GM15510 (cell line): Measurements from ENCODE around the gene TCIRG1.

Experiments used
- POLR2A ChIP-seq: IDR thresholded peaks from 3 replicates; pipeline ENCODE4 v1.6.1; 2011; ENCODE audit warnings: borderline replicate concordance; ENCODE audit not compliant: insufficient read length; ENCODE audit errors: extremely low read depth

Gene TCIRG1

GRCh38 chr11:68042219-68043028 is 3.6 kb downstream of the TCIRG1 start:
- TF ChIP-seq POLR2A, result no peak

GRCh38 chr11:68043029-68043348 is 4.2 kb downstream of the TCIRG1 start:
- TF ChIP-seq POLR2A, result no peak

- no peak for TF ChIP-seq POLR2A
Measured at GRCh38 chr11:68043349-68044144, 4.7 kb downstream of the TCIRG1 start.

- TF ChIP-seq POLR2A, result no peak
Measured at GRCh38 chr11:68044145-68044813, 5.5 kb downstream of the TCIRG1 start.

- no peak for TF ChIP-seq POLR2A
Measured at GRCh38 chr11:68044898-68045351, 6.1 kb downstream of the TCIRG1 start.

GRCh38 chr11:68047437-68048290 is 8.8 kb downstream of the TCIRG1 start:
- TF ChIP-seq POLR2A, result no peak

- no peak for TF ChIP-seq POLR2A
Measured at GRCh38 chr11:68048681-68049508, 10.1 kb downstream of the TCIRG1 start.

GRCh38 chr11:68049509-68050370 is 10.9 kb downstream of the TCIRG1 start:
- TF ChIP-seq POLR2A, result no peak

GRCh38 chr11:68050371-68050841 is 11.6 kb downstream of the TCIRG1 start:
- no peak for TF ChIP-seq POLR2A

- no peak for TF ChIP-seq POLR2A
Measured at GRCh38 chr11:68051191-68052136, 12.6 kb downstream of the TCIRG1 start.

GRCh38 chr11:68052137-68052873 is 13.5 kb downstream of the TCIRG1 start:
- no peak for TF ChIP-seq POLR2A
